WERI-Rb-1 (cell line): ENCODE measurements around the gene PEMT.

ENCODE experiments used
- DNase-seq: peaks from one replicate; pipeline ENCODE4 v3.0.0-alpha.2; 2020
- H3K27ac ChIP-seq: fragments of 250-450 bp; sonication (Bioruptor Pico); 2 replicates; pipeline ENCODE4 v1.5.1; 2020; ENCODE audit warnings: mild to moderate bottlenecking, moderate library complexity
- H3K27me3 ChIP-seq: fragments of 250-450 bp; sonication (Bioruptor Pico); 2 replicates; pipeline ENCODE4 v1.5.1; 2021; ENCODE audit warnings: mild to moderate bottlenecking, low read depth, moderate library complexity; ENCODE audit not compliant: insufficient read depth, severe bottlenecking
- H3K36me3 ChIP-seq: fragments of 250-450 bp; sonication (Bioruptor Pico); 2 replicates; pipeline ENCODE4 v1.5.1; 2020; ENCODE audit warnings: mild to moderate bottlenecking, moderate library complexity
- H3K4me3 ChIP-seq: 2 replicates; pipeline ENCODE4 v1.5.1; 2011; ENCODE audit warnings: low read depth, mild to moderate bottlenecking, control low read depth, low read length
- H3K9me3 ChIP-seq: fragments of 250-450 bp; sonication (Bioruptor Pico); 2 replicates; pipeline ENCODE4 v1.5.1; 2021; ENCODE audit warnings: mild to moderate bottlenecking, moderate library complexity; ENCODE audit not compliant: severe bottlenecking
- TF ChIP-seq, protein P1 (sequence below): IDR thresholded peaks from 2 replicates; pipeline ENCODE4 v1.5.1; 2011; ENCODE audit warnings: low read depth, mild to moderate bottlenecking, control low read depth, inconsistent platforms, low read length

Gene PEMT

DNA sequence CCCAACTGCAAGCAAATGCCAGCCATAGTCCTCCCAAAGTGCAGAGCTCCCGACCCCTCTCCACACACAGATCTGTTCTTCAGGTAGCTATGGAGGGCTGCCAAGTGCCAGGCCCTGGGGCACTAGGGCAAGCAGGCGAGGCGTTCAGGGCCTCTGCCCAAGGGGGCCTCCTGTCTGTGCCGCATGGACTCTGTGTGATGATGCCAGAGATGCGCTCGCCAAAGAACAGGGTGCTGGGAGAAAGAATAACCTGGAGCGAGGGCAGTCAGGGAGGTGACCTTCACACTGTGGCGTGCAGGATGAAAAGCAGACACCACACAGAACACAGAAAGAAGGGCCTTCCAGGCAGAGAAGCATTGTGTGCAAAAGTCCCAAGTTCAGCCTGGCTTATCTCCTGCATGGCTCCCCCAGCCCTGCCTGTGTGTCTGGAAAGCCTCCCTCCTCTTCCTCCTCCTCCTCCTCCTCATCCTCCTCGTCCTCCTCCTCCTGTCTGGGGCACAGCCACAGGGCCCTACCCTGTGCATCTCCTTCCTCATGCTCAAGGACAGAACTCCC lies 44.2 kb downstream of the PEMT start:
- H3K27ac ChIP-seq = no peak overlapping the region
- no peaks in the 10 kb centered on the region for H3K9me3 ChIP-seq
- TF ChIP-seq, protein P1, sequence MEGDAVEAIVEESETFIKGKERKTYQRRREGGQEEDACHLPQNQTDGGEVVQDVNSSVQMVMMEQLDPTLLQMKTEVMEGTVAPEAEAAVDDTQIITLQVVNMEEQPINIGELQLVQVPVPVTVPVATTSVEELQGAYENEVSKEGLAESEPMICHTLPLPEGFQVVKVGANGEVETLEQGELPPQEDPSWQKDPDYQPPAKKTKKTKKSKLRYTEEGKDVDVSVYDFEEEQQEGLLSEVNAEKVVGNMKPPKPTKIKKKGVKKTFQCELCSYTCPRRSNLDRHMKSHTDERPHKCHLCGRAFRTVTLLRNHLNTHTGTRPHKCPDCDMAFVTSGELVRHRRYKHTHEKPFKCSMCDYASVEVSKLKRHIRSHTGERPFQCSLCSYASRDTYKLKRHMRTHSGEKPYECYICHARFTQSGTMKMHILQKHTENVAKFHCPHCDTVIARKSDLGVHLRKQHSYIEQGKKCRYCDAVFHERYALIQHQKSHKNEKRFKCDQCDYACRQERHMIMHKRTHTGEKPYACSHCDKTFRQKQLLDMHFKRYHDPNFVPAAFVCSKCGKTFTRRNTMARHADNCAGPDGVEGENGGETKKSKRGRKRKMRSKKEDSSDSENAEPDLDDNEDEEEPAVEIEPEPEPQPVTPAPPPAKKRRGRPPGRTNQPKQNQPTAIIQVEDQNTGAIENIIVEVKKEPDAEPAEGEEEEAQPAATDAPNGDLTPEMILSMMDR = no peak
- H3K4me3 ChIP-seq = no peak overlapping the region
- DNase-seq = no peak
- H3K36me3 ChIP-seq = no peaks in the 10 kb centered on the region
- H3K27me3 ChIP-seq = no peaks in the 10 kb centered on the region

DNA sequence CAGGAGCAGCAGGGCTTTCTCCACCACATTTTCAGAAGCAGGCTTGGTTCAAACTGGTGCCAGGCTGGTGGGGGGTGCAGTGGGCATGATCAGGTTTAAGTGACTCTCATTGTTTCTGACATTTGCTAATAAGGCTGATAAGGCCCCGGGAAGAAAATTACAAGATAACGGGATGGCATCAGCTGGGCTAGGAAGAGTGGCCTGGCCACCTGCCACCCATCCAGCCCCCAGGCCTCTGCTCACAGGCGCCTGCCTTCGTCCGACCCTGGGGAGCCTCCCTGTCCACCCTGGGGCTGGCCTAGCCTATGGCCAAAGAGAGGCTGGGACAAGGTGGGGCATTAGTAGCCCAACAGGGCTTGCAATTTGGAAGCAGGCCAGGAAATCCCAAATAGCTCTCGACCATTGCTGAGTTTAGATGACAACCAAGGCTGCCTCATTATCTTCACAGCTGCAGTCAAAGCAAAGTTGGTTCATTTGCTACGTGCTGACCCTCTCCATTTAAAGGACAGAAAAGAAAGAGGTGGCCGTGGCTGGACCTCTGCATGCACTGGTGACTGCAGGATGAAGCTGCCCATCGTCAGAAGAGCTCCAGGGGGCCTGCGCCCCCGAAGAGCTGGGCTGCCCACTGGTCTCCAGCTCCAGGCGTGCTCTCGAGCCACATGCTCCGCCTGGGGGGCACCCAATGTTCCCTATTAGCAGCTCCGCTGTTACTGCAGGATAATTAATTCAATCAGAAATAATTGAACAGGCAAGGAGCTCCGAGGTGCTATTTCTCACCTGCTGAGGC lies 44.9 kb downstream of the PEMT start:
- H3K4me3 ChIP-seq = no peak overlapping the region
- H3K27me3 ChIP-seq = no peaks in the 10 kb centered on the region
- no peak for DNase-seq
- TF ChIP-seq, protein P1 = no peak
- H3K9me3 ChIP-seq = no peaks in the 10 kb centered on the region
- H3K27ac ChIP-seq = no peak overlapping the region
- H3K36me3 ChIP-seq = no peaks in the 10 kb centered on the region

DNA sequence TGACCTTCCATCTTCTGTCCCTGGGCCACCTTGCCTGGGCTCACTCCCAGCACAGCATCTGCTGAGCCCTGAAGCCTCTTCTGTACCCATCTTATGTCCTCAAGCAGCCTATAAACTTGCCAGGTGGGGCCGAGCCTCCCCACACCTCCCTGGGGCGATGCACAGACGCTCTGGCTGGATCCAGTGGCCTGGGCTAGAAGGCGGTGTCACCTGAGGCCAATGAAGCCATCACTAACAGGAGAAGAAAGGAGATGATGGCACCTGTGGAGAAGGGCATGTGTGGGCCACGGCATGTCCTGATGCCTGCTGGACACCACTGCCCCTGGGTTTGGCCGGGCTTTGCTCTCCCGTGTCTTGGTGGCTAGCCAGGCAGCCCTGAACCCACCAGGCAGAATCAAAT lies 45.5 kb downstream of the PEMT start:
- Histone ChIP-seq H3K36me3 (no peaks in the 10 kb centered on the region), H3K27ac (no peak overlapping the region), H3K9me3 (no peaks in the 10 kb centered on the region), H3K4me3 (no peak overlapping the region), H3K27me3 (no peaks in the 10 kb centered on the region)
- no peak for DNase-seq
- TF ChIP-seq, protein P1 = no peak

DNA sequence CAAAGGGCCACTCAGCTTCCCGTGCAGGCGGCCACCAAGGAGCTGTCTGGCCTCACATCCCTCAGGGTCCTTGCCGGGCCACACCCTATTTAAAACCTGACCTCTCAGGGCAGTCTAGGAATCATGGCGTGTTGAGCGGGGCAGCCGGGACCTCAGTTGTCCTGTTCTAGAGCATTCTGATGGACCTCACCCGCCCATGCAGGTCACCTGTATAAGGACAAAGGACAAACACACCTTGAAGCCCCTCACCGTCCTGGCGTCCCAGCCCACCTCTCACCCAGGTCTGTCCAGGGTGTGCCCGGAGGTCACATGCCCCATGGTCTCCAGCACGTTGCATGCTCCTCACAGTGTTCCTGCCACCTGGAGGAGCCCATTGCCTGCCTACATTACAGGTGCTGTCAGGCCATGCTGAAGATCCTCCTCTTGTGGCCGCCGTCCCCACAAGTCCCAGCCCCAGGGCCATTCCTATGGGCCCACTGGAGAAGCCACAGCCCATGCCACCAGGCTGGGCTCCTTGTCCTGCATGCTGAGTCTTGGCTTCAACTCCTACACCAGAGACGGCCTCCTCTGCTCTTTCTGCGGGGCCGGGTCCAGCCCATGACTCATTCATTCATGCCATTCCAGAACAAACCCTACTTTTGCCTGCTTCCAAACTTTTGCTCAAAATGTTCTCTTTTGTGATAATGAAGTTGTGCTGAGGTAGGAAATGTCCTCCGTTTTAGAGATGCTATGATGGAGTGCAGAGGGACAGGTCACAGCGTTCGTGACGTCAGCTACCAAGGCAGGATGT lies 46.3 kb downstream of the PEMT start:
- TF ChIP-seq, protein P1 = no peak
- H3K9me3 ChIP-seq = no peaks in the 10 kb centered on the region
- no peak overlapping the region for H3K27ac ChIP-seq

DNA sequence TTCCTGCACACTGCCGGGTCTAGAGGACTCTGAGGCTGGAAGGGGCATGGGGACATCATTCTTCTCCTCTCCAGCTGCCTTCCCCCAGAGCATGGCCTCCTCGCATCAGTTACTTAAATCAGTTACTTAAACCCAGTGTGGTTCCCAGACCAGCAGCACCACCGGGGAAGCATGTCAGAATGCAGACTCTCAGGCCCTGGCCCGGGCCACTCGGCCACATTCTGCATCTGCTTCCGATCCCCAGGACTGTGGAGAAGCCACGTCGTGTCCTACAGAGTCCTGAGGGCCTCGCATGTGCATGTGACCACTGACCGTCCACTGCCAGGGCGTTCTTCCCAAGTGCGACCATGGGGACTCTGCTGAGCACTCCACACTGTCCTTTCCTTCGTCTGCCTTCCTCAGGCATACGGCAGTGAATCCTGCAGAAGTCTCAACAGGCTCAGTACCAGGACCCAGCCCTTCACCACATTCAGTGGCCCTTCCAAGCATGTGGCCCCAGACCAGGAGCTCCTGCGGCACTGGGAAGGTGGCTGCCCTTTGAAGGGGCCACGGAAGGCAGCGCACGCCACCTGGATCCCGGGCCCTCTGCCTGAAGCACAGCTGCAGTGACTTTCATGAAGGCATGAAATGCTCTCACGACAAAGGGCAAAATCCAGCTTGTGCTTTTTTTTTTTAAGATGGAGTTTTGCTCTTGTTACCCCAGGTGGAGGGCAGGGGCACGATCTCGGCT lies 48.4 kb downstream of the PEMT start:
- H3K9me3 ChIP-seq = no peaks in the 10 kb centered on the region
- no peak for DNase-seq
- no peak overlapping the region for H3K27ac ChIP-seq
- H3K27me3 ChIP-seq = no peaks in the 10 kb centered on the region
- H3K4me3 ChIP-seq = no peak overlapping the region
- no peaks in the 10 kb centered on the region for H3K36me3 ChIP-seq
- TF ChIP-seq, protein P1 = no peak

More for the DNA sequence above, 46.3 kb downstream of the PEMT start:
- DNase-seq = no peak
- no peaks in the 10 kb centered on the region for H3K36me3 ChIP-seq
- no peaks in the 10 kb centered on the region for H3K27me3 ChIP-seq
- no peak overlapping the region for H3K4me3 ChIP-seq
